Caco-2 (cell line): Measurements from ENCODE around the gene ASCC1. TPM values are rescaled to one million over a fixed set of nuclear protein-coding genes. Genes with fewer than 3 reads are reported as not detected.

Source experiments
- BruUV-seq: library from RNA; stranded (reverse); fragments of 400-500 nt; replicated peaks from 2 replicates; lab custom pipeline; 2021; lab: Mats Ljungman, UMichigan
- CTCF ChIA-PET: fragments of 300-600 bp; sonication (Branson Sonifier 250); formaldehyde crosslinking; loops from one replicate; lab custom pipeline; 2022; ENCODE audit warnings: antibody characterized with exemption; lab: Charles Lee
- POLR2A ChIA-PET: fragments of 300-600 bp; sonication (Branson Sonifier 250); formaldehyde crosslinking; loops from one replicate; lab custom pipeline; 2022; ENCODE audit warnings: antibody characterized with exemption; lab: Charles Lee
- DNase-seq, 2 experiments: peaks; one replicate each; pipeline versions ENCODE4 v3.0.0 to v3.0.0-alpha.2; 2020 to 2022
- H3K27me3 ChIP-seq: replicated peaks from 2 replicates; pipeline ENCODE4 v1.6.0; 2011; ENCODE audit warnings: low read length; ENCODE audit not compliant: control insufficient read depth, insufficient read depth
- H3K36me3 ChIP-seq: 2 replicates; pipeline ENCODE4 v1.5.1; 2011; ENCODE audit warnings: low read length; ENCODE audit not compliant: control insufficient read depth, insufficient read depth
- H3K4me1 ChIP-seq: fragments of 250-450 bp; sonication (Bioruptor Pico); 2 replicates; pipeline ENCODE4 v1.5.1; 2020; ENCODE audit warnings: mild to moderate bottlenecking
- H3K4me3 ChIP-seq: 2 replicates; pipeline ENCODE4 v1.5.1; 2011; ENCODE audit warnings: low read depth, mild to moderate bottlenecking, control low read depth, low read length
- H3K9me3 ChIP-seq: fragments of 250-450 bp; sonication (Bioruptor Pico); 2 replicates; pipeline ENCODE4 v1.5.1; 2020; ENCODE audit warnings: mild to moderate bottlenecking, moderate library complexity
- H3K27ac Mint-ChIP-seq: one replicate; pipeline ENCODE4 v1.8.0; 2022; ENCODE audit warnings: mixed read lengths; ENCODE audit not compliant: unreplicated experiment
- H3K27me3 Mint-ChIP-seq: one replicate; pipeline ENCODE4 v1.8.0; 2022; ENCODE audit warnings: mixed read lengths; ENCODE audit not compliant: insufficient read depth, unreplicated experiment
- H3K36me3 Mint-ChIP-seq: one replicate; pipeline ENCODE4 v1.8.0; 2022; ENCODE audit warnings: mild to moderate bottlenecking, mixed read lengths; ENCODE audit not compliant: insufficient read depth, unreplicated experiment
- H3K4me1 Mint-ChIP-seq: one replicate; pipeline ENCODE4 v1.8.0; 2022; ENCODE audit warnings: low read depth, mixed read lengths; ENCODE audit not compliant: unreplicated experiment
- H3K4me3 Mint-ChIP-seq: one replicate; pipeline ENCODE4 v1.8.0; 2022; ENCODE audit warnings: mild to moderate bottlenecking, moderate library complexity, mixed read lengths; ENCODE audit not compliant: unreplicated experiment
- H3K9me3 Mint-ChIP-seq: one replicate; pipeline ENCODE4 v1.8.0; 2022; ENCODE audit warnings: mixed read lengths; ENCODE audit not compliant: unreplicated experiment
- CTCF ChIP-seq, 2 experiments: fragments of 200-600 bp in 1 of 2; IDR thresholded peaks; 1 replicate in 1 of 2; 2 replicates in 1 of 2; pipeline versions ENCODE4 v1.5.1 to v1.8.0; 2011 to 2022; ENCODE audit warnings: antibody characterized with exemption in 1 of 2, control low read depth in 1 of 2, inconsistent platforms in 1 of 2, low read depth in 1 of 2, low read length in 1 of 2, mild to moderate bottlenecking in 1 of 2, moderate library complexity in 1 of 2; ENCODE audit not compliant: insufficient read depth in 1 of 2, severe bottlenecking in 1 of 2, unreplicated experiment in 1 of 2
- intact Hi-C: fragments of 100-400 bp; cut with micrococcal nuclease; formaldehyde crosslinking; loops from one replicate; pipeline ENCODE4 v1.10.0; 2022; ENCODE audit not compliant: unreplicated experiment
- total RNA-seq: library from RNA; stranded (reverse); gene quantifications from 2 replicates; pipeline ENCODE4 v1.2.3, GENCODE V29; 2022

Gene ASCC1
- total RNA-seq, 1 experiment from 2014 or later, result 73.7 TPM

GRCh38 chr10:72248468-72249151 is 32.5 kb upstream of the ASCC1 start:
- ChIA-PET CTCF (interaction anchor here (0.6 to 0.7 kb wide), 3 partner anchors 102 to 1537 kb away, joined by 3 to 9 read pairs (median 3); partner anchors contain the start of gene ZSWIM8), POLR2A (interaction anchor here (1.0 to 2.0 kb wide), 2 partner anchors 12 kb away, joined by 3 to 12 read pairs; no protein-coding TSS in a partner anchor)
- Mint-ChIP-seq H3K4me1 (peaks cover 14% of the 10 kb centered on the region), H3K9me3 (no peaks in the 10 kb centered on the region), H3K36me3 (no peaks in the 10 kb centered on the region), H3K27me3 (no peaks in the 10 kb centered on the region), H3K4me3 (no peak overlapping the region), H3K27ac (no peak overlapping the region)
- no TSS peak for BruUV-seq
- intact Hi-C loops, result no loop called here
- Histone ChIP-seq H3K9me3 (no peaks in the 10 kb centered on the region), H3K4me1 (peaks cover 26% of the 10 kb centered on the region), H3K36me3 (no peaks in the 10 kb centered on the region), H3K4me3 (no peak overlapping the region), H3K27me3 (no peaks in the 10 kb centered on the region)
- no peak for DNase-seq
- TF ChIP-seq CTCF (IDR thresholded peaks at IDR 0.05; ENCODE audit: insufficient read depth in 1 of 2, low read depth in 1 of 2, low read length in 1 of 2, severe bottlenecking in 1 of 2, unreplicated experiment in 1 of 2), result no peak

- H3K9me3 ChIP-seq, result no peaks in the 10 kb centered on the region
- peaks cover 27% of the 10 kb centered on the region for H3K4me1 ChIP-seq
- Mint-ChIP-seq H3K27ac (no peak overlapping the region), H3K4me1 (peaks cover 23% of the 10 kb centered on the region), H3K27me3 (no peaks in the 10 kb centered on the region), H3K36me3 (peaks cover 5% of the 10 kb centered on the region), H3K4me3 (no peak overlapping the region), H3K9me3 (no peaks in the 10 kb centered on the region)
- ChIA-PET POLR2A (interaction anchor here (1.5 kb wide), 1 partner anchor 27 kb away, joined by 5 read pairs; no protein-coding TSS in a partner anchor), CTCF (no interaction called here)
- H3K27me3 ChIP-seq, result no peaks in the 10 kb centered on the region
- no peak overlapping the region for H3K4me3 ChIP-seq
- intact Hi-C loops, result loop anchor here (2.0 kb wide), 1 partner anchor 83 kb away; no protein-coding TSS in a partner anchor
- no TSS peak for BruUV-seq
- no peak for TF ChIP-seq CTCF (IDR thresholded peaks at IDR 0.05; ENCODE audit: insufficient read depth in 1 of 2, low read depth in 1 of 2, low read length in 1 of 2, severe bottlenecking in 1 of 2, unreplicated experiment in 1 of 2)
- no peaks in the 10 kb centered on the region for H3K36me3 ChIP-seq
- no peak for DNase-seq
Measured at GRCh38 chr10:72245949-72246525, 30.0 kb upstream of the ASCC1 start.

- peaks cover 9% of the 10 kb centered on the region for H3K36me3 Mint-ChIP-seq
- Histone ChIP-seq H3K27me3 (no peaks in the 10 kb centered on the region), H3K4me1 (peaks cover 27% of the 10 kb centered on the region), H3K4me3 (no peak overlapping the region), H3K9me3 (no peaks in the 10 kb centered on the region), H3K36me3 (no peaks in the 10 kb centered on the region)
- intact Hi-C loops, result loop anchor here (1.0 to 2.0 kb wide), 3 partner anchors 16 to 84 kb away; no protein-coding TSS in a partner anchor
- CTCF ChIA-PET, result interaction anchor here (0.6 to 1.5 kb wide), 2 partner anchors 119 to 196 kb away, joined by 3 read pairs; no protein-coding TSS in a partner anchor
- DNase-seq, result no peak
- no peaks in the 10 kb centered on the region for H3K9me3 Mint-ChIP-seq
- peaks cover 23% of the 10 kb centered on the region for H3K4me1 Mint-ChIP-seq
- TF ChIP-seq CTCF (IDR thresholded peaks at IDR 0.05; ENCODE audit: insufficient read depth in 1 of 2, low read depth in 1 of 2, low read length in 1 of 2, severe bottlenecking in 1 of 2, unreplicated experiment in 1 of 2), result no peak
- H3K4me3 Mint-ChIP-seq, result no peak overlapping the region
- POLR2A ChIA-PET, result interaction anchor here (0.6 to 1.6 kb wide), 3 partner anchors 11 to 851 kb away, joined by 4 to 14 read pairs (median 4); no protein-coding TSS in a partner anchor
- H3K27ac Mint-ChIP-seq, result peak overlapping the region; percentile 61
- no TSS peak for BruUV-seq
- no peaks in the 10 kb centered on the region for H3K27me3 Mint-ChIP-seq
Measured at GRCh38 chr10:72244573-72245038, 28.5 kb upstream of the ASCC1 start.
